ENCODE measurements around the gene IL1RL2.

The IL1RL2 gene

GRCh38 chr2:102269200-102269524 is 82.3 kb downstream of the IL1RL2 start:
- no peak for DNase-seq (ENCODE audit: low read depth)
- no peak for TF ChIP-seq CTCF (conservative IDR thresholded peaks at IDR 0.05; ENCODE audit: low read length)
- no peak overlapping the region for H3K4me3 ChIP-seq (ENCODE audit: low read length)

- no peak for TF ChIP-seq CTCF (conservative IDR thresholded peaks at IDR 0.05; ENCODE audit: low read length)
- DNase-seq (ENCODE audit: low read depth), result no peak
- no peak overlapping the region for H3K4me3 ChIP-seq (ENCODE audit: low read length)
Measured at GRCh38 chr2:102271844-102272243, 85.0 kb downstream of the IL1RL2 start.

GRCh38 chr2:102273619-102274211 is 86.9 kb downstream of the IL1RL2 start:
- peak; percentile 17 for DNase-seq (ENCODE audit: low read depth)
- no peak overlapping the region for H3K4me3 ChIP-seq (ENCODE audit: low read length)
- TF ChIP-seq CTCF (conservative IDR thresholded peaks at IDR 0.05; ENCODE audit: low read length), result no peak

GRCh38 chr2:102276549-102277201 is 89.9 kb downstream of the IL1RL2 start:
- no peak overlapping the region for H3K4me3 ChIP-seq (ENCODE audit: low read length)
- no peak for TF ChIP-seq CTCF (conservative IDR thresholded peaks at IDR 0.05; ENCODE audit: low read length)
- no peak for DNase-seq (ENCODE audit: low read depth)

- no peak overlapping the region for H3K4me3 ChIP-seq (ENCODE audit: low read length)
- no peak for TF ChIP-seq CTCF (conservative IDR thresholded peaks at IDR 0.05; ENCODE audit: low read length)
- no peak for DNase-seq (ENCODE audit: low read depth)
Measured at GRCh38 chr2:102277202-102277700, 90.4 kb downstream of the IL1RL2 start.

- DNase-seq (ENCODE audit: low read depth), result no peak
- TF ChIP-seq CTCF (conservative IDR thresholded peaks at IDR 0.05; ENCODE audit: low read length), result no peak
- H3K4me3 ChIP-seq (ENCODE audit: low read length), result no peak overlapping the region
Measured at GRCh38 chr2:102278720-102279390, 92.0 kb downstream of the IL1RL2 start.

- no peak for DNase-seq (ENCODE audit: low read depth)
- no peak overlapping the region for H3K4me3 ChIP-seq (ENCODE audit: low read length)
- no peak for TF ChIP-seq CTCF (conservative IDR thresholded peaks at IDR 0.05; ENCODE audit: low read length)
Measured at GRCh38 chr2:102279391-102279735, 92.5 kb downstream of the IL1RL2 start.

Data from AG10803 (cell line).